HEK293 (cell line): Measurements from ENCODE around the gene SWAP70.

ENCODE experiments used
- CTCF ChIA-PET: fragments of 350-600 bp; formaldehyde crosslinking; extraction: SDS; loops from one replicate; lab custom pipeline; 2021; ENCODE audit warnings: antibody characterized with exemption; lab: Yijun Ruan, JAX
- POLR2A ChIA-PET: fragments of 300-600 bp; formaldehyde crosslinking; extraction: SDS; loops from one replicate; lab custom pipeline; 2020; ENCODE audit warnings: antibody characterized with exemption, inconsistent platforms; lab: Yijun Ruan, JAX
- H3K27ac ChIP-seq: fragments of 200-500 bp; sonication (Bioruptor generic); 2 replicates; pipeline ENCODE4 v1.5.1; 2014; ENCODE audit warnings: low read depth, low read length, control low read depth, inconsistent platforms; ENCODE audit errors: extremely low read depth
- H3K36me3 ChIP-seq, 2 experiments: fragments of 200-500 bp in 1 of 2; sonication (Bioruptor generic) in 1 of 2; 1 replicate in 1 of 2; 2 replicates in 1 of 2; pipeline ENCODE4 v1.5.1; 2014 to 2017; ENCODE audit warnings: inconsistent platforms in 2 of 2, low read length in 2 of 2; ENCODE audit not compliant: control insufficient read depth in 2 of 2, insufficient read depth in 1 of 2
- H3K4me1 ChIP-seq: fragments of 200-500 bp; sonication (Bioruptor generic); 2 replicates; pipeline ENCODE4 v1.5.1; 2014; ENCODE audit warnings: mild to moderate bottlenecking, low read length, inconsistent platforms; ENCODE audit not compliant: control insufficient read depth, insufficient read depth
- H3K4me3 ChIP-seq: 2 replicates; pipeline ENCODE4 v1.5.1; 2011; ENCODE audit warnings: low read depth, mild to moderate bottlenecking, control low read depth, low read length, moderate library complexity
- H3K9me3 ChIP-seq: fragments of 200-500 bp; sonication (Bioruptor generic); 2 replicates; pipeline ENCODE4 v1.5.1; 2014; ENCODE audit warnings: low read depth, low read length, inconsistent platforms; ENCODE audit not compliant: control insufficient read depth, insufficient read depth
- BCL11B ChIP-seq: fragments of 450-650 bp; formaldehyde crosslinking; IDR thresholded peaks from 2 replicates; pipeline ENCODE4 v1.5.1; 2016; ENCODE audit warnings: low read depth, missing biosample characterization, missing genetic modification characterization
- INSM2 ChIP-seq: fragments of 450-650 bp; formaldehyde crosslinking; IDR thresholded peaks from 2 replicates; pipeline ENCODE4 v1.5.1; 2016; ENCODE audit warnings: missing biosample characterization, missing genetic modification characterization
- PATZ1 ChIP-seq: fragments of 450-650 bp; formaldehyde crosslinking; IDR thresholded peaks from 2 replicates; pipeline ENCODE4 v1.5.1; 2016; ENCODE audit warnings: missing biosample characterization, missing genetic modification characterization
- SP2 ChIP-seq: fragments of 450-650 bp; formaldehyde crosslinking; IDR thresholded peaks from 2 replicates; pipeline ENCODE4 v1.5.1; 2016; ENCODE audit warnings: missing biosample characterization, missing genetic modification characterization
- ZBTB11 ChIP-seq: fragments of 450-650 bp; formaldehyde crosslinking; conservative IDR thresholded peaks from 2 replicates; pipeline ENCODE4 v1.5.1; 2016; ENCODE audit warnings: low read depth, missing biosample characterization, missing genetic modification characterization
- ZBTB21 ChIP-seq: fragments of 450-650 bp; formaldehyde crosslinking; IDR thresholded peaks from 2 replicates; pipeline ENCODE4 v1.5.1; 2017; ENCODE audit warnings: missing biosample characterization, missing genetic modification characterization
- ZNF148 ChIP-seq: fragments of 450-650 bp; formaldehyde crosslinking; IDR thresholded peaks from 2 replicates; pipeline ENCODE4 v1.5.0; 2017; ENCODE audit warnings: missing biosample characterization, missing genetic modification characterization, borderline replicate concordance
- ZNF19 ChIP-seq: fragments of 450-650 bp; formaldehyde crosslinking; IDR thresholded peaks from 2 replicates; pipeline ENCODE4; 2016; ENCODE audit warnings: missing biosample characterization, missing genetic modification characterization, low read depth
- ZNF266 ChIP-seq: fragments of 450-650 bp; formaldehyde crosslinking; IDR thresholded peaks from 2 replicates; pipeline ENCODE4 v1.5.1; 2016; ENCODE audit warnings: missing biosample characterization, missing genetic modification characterization, low read depth
- ZNF366 ChIP-seq: fragments of 450-650 bp; formaldehyde crosslinking; conservative IDR thresholded peaks from 2 replicates; pipeline ENCODE4 v1.5.1; 2016; ENCODE audit warnings: missing biosample characterization, missing genetic modification characterization
- ZNF501 ChIP-seq: fragments of 450-650 bp; formaldehyde crosslinking; IDR thresholded peaks from 2 replicates; pipeline ENCODE4 v1.5.1; 2016; ENCODE audit warnings: missing biosample characterization, missing genetic modification characterization
- ZNF514 ChIP-seq: fragments of 450-650 bp; formaldehyde crosslinking; IDR thresholded peaks from 2 replicates; pipeline ENCODE4 v1.5.1; 2016; ENCODE audit warnings: missing biosample characterization, missing genetic modification characterization
- ZNF549 ChIP-seq: fragments of 450-650 bp; IDR thresholded peaks from 2 replicates; pipeline ENCODE4 v1.5.1; 2018; ENCODE audit warnings: missing biosample characterization, missing genetic modification characterization, mild to moderate bottlenecking, inconsistent platforms, moderate library complexity
- ZNF560 ChIP-seq: fragments of 450-650 bp; formaldehyde crosslinking; IDR thresholded peaks from 2 replicates; pipeline ENCODE4 v1.5.1; 2017; ENCODE audit warnings: missing biosample characterization, missing genetic modification characterization, borderline replicate concordance
- ZNF580 ChIP-seq: fragments of 450-650 bp; formaldehyde crosslinking; IDR thresholded peaks from 2 replicates; pipeline ENCODE4 v1.5.1; 2016; ENCODE audit warnings: missing biosample characterization, missing genetic modification characterization
- ZNF610 ChIP-seq: fragments of 450-650 bp; formaldehyde crosslinking; IDR thresholded peaks from 2 replicates; pipeline ENCODE4 v1.5.1; 2016; ENCODE audit warnings: missing biosample characterization, missing genetic modification characterization, borderline replicate concordance
- ZNF623 ChIP-seq: fragments of 450-650 bp; formaldehyde crosslinking; IDR thresholded peaks from 2 replicates; pipeline ENCODE4 v1.5.1; 2016; ENCODE audit warnings: missing biosample characterization, missing genetic modification characterization
- ZNF768 ChIP-seq: fragments of 450-650 bp; formaldehyde crosslinking; IDR thresholded peaks from 2 replicates; pipeline ENCODE4 v1.5.1; 2018; ENCODE audit warnings: missing biosample characterization, mild to moderate bottlenecking, missing genetic modification characterization
- ZSCAN23 ChIP-seq: fragments of 450-650 bp; formaldehyde crosslinking; IDR thresholded peaks from 2 replicates; pipeline ENCODE4 v1.5.1; 2016; ENCODE audit warnings: missing biosample characterization, missing genetic modification characterization
- ZSCAN30 ChIP-seq: fragments of 450-650 bp; IDR thresholded peaks from 2 replicates; pipeline ENCODE4 v1.5.1; 2018; ENCODE audit warnings: missing biosample characterization, mild to moderate bottlenecking, missing genetic modification characterization, moderate library complexity
- ZXDB ChIP-seq: fragments of 450-650 bp; formaldehyde crosslinking; IDR thresholded peaks from 2 replicates; pipeline ENCODE4 v1.5.1; 2016; ENCODE audit warnings: missing biosample characterization, missing genetic modification characterization

The SWAP70 gene

GRCh38 chr11:9636691-9637090 is 27.2 kb upstream of the SWAP70 start (continued):
- TF ChIP-seq INSM2 (tag by site-specific recombination) = no peak
- no peak for TF ChIP-seq ZNF514 (tag by site-specific recombination)

GRCh38 chr11:9639099-9639498 is 24.8 kb upstream of the SWAP70 start:
- ChIA-PET CTCF (interaction anchor here (0.9 to 1.4 kb wide), 2 partner anchors 14 to 26 kb away, joined by 4 to 5 read pairs; no protein-coding TSS in a partner anchor), POLR2A (interaction anchor here (0.8 kb wide), 1 partner anchor 41 kb away, joined by 3 read pairs; no protein-coding TSS in a partner anchor)

More at GRCh38 chr11:9639099-9639498, 24.8 kb upstream of the SWAP70 start:
- Histone ChIP-seq H3K27ac (no peak overlapping the region), H3K9me3 (no peaks in the 10 kb centered on the region), H3K36me3 (no peaks in the 10 kb centered on the region), H3K4me1 (no peaks in the 10 kb centered on the region), H3K4me3 (no peak overlapping the region)
- no peak for TF ChIP-seq ZNF560
- TF ChIP-seq ZNF549 (tag by site-specific recombination) = no peak
- TF ChIP-seq ZNF514 (tag by site-specific recombination) = no peak
- TF ChIP-seq ZBTB21 (tag by site-specific recombination) = no peak
- no peak for TF ChIP-seq ZNF366 (tag by site-specific recombination)
- TF ChIP-seq ZNF266 (tag by site-specific recombination) = no peak
- no peak for TF ChIP-seq ZNF501 (tag by site-specific recombination)
- TF ChIP-seq ZNF580 (tag by site-specific recombination) = no peak
- TF ChIP-seq BCL11B (tag by site-specific recombination) = no peak
- TF ChIP-seq ZBTB11 (tag by site-specific recombination) = no peak
- no peak for TF ChIP-seq ZSCAN23 (tag by site-specific recombination)
- no peak for TF ChIP-seq ZNF768 (tag by site-specific recombination)
- TF ChIP-seq ZNF148 (tag by site-specific recombination) = no peak
- no peak for TF ChIP-seq ZNF610 (tag by site-specific recombination)
- no peak for TF ChIP-seq ZXDB (tag by site-specific recombination)
- no peak for TF ChIP-seq ZNF19 (tag by site-specific recombination)
- no peak for TF ChIP-seq PATZ1 (tag by site-specific recombination)
- no peak for TF ChIP-seq SP2 (tag by site-specific recombination)
- no peak for TF ChIP-seq ZNF623 (tag by site-specific recombination)
- TF ChIP-seq ZSCAN30 = no peak
